Measurements from ENCODE around the gene CCDC14. TPM values are rescaled to one million over a fixed set of nuclear protein-coding genes. Genes with fewer than 3 reads are reported as not detected.

The CCDC14 gene
- total RNA-seq, 6 experiments from 2014 or later = 10.4 to 15.6 (median 11.7) TPM

- TF ChIP-seq POLR2A (IDR thresholded peaks at IDR 0.05) (no peak), CTCF (IDR thresholded peaks at IDR 0.05) (peak; percentile 45 to 65 (median 50))
- 58% methylated on average over 2 of the region's 6 CpGs for WGBS (ENCODE audit: insufficient coverage, low coverage, low lambda C conversion rate, missing lambda C conversion rate)
- H3K4me3 ChIP-seq = no peak overlapping the region
- peaks cover 0 to 24% (median 2%) of the 10 kb centered on the region in 4 donors for H3K4me1 ChIP-seq
- intact Hi-C loops (cut with DNase I) = no loop called here
- H3K27me3 ChIP-seq = no peaks in the 10 kb centered on the region
- H3K36me3 ChIP-seq = no peaks in the 10 kb centered on the region
- DNase-seq = peak in 1 of 3 donors; percentile 33
- no peaks in the 10 kb centered on the region for H3K9me3 ChIP-seq
- ATAC-seq = peak; percentile 19 to 38 (median 30)
- no peak overlapping the region for H3K27ac ChIP-seq
Observed at GRCh38 chr3:123880998-123881561, 79.9 kb downstream of the CCDC14 start.

- Histone ChIP-seq H3K4me3 (no peak overlapping the region), H3K9me3 (no peaks in the 10 kb centered on the region), H3K27ac (peak overlapping the region in 2 of 3 donors; percentile 2 to 48), H3K36me3 (no peaks in the 10 kb centered on the region), H3K27me3 (no peaks in the 10 kb centered on the region), H3K4me1 (peaks cover 0 to 23% (median 2%) of the 10 kb centered on the region in 4 donors)
- whole genome bisulfite sequencing (ENCODE audit: insufficient coverage, low coverage, low lambda C conversion rate, missing lambda C conversion rate) = 47% methylated on average over 5 of the region's 7 CpGs
- TF ChIP-seq CTCF (IDR thresholded peaks at IDR 0.05) (no peak), POLR2A (IDR thresholded peaks at IDR 0.05) (no peak)
- peak in 1 of 3 donors; percentile 66 for DNase-seq
- intact Hi-C loops (cut with DNase I) = no loop called here
- ATAC-seq = peak; percentile 53 to 83 (median 55)
Observed at GRCh38 chr3:123878807-123879206, 82.2 kb downstream of the CCDC14 start.

DNA sequence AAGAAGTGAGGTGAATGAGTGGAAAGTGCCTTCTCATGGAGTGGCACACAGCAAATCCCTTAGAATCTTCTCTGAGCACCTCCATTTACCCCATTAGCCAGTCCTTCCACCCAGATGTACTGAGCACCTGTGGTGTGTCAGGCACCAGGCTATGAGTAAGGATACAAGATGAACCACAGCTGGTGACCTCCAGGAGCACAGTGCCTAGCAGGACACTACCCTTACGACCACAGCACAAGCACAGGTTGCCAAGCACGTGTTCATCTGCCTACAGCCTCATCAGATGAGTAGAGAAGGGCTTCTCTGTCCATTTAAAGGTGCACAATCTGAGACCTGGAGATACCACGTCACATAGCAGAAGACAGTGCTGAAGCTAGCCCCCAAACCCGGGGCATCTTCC lies 83.1 kb downstream of the CCDC14 start:
- DNase-seq = no peak
- WGBS (ENCODE audit: insufficient coverage, low coverage, low lambda C conversion rate, missing lambda C conversion rate) = 73% methylated on average over 3 of the region's 4 CpGs
- intact Hi-C loops (cut with DNase I) = no loop called here
- Histone ChIP-seq H3K36me3 (no peaks in the 10 kb centered on the region), H3K9me3 (no peaks in the 10 kb centered on the region), H3K4me1 (peaks cover 0 to 17% (median 2%) of the 10 kb centered on the region in 4 donors), H3K27me3 (no peaks in the 10 kb centered on the region), H3K27ac (no peak overlapping the region), H3K4me3 (no peak overlapping the region)
- no peak for ATAC-seq
- no peak for TF ChIP-seq CTCF (IDR thresholded peaks at IDR 0.05)
- TF ChIP-seq POLR2A (IDR thresholded peaks at IDR 0.05) = no peak

DNA sequence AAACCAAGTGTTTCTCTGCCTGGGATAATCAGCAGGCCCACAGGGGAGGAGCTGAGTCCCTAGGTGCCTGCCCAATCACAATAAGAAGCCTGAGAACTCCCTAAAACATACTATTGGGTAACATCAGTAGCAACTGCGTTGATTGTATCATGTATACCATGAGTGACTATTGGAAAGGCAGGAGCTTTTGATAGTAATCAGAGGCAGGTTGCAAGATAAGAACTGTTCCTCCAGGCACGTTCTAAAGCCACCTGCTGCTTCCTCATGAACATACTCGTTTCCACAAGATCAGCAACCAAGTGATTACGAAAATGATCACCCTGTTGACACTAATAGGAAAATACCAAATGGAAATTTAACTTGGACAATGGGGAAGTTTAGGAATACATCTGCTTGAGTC lies 83.6 kb downstream of the CCDC14 start:
- DNase-seq = no peak
- H3K9me3 ChIP-seq = no peaks in the 10 kb centered on the region
- no peak overlapping the region for H3K4me3 ChIP-seq
- intact Hi-C loops (cut with DNase I) = no loop called here
- TF ChIP-seq POLR2A (IDR thresholded peaks at IDR 0.05) (no peak), CTCF (IDR thresholded peaks at IDR 0.05) (no peak)
- H3K4me1 ChIP-seq = peaks cover 0 to 18% (median 5%) of the 10 kb centered on the region in 4 donors
- H3K27me3 ChIP-seq = no peaks in the 10 kb centered on the region
- WGBS (ENCODE audit: insufficient coverage, low coverage, low lambda C conversion rate, missing lambda C conversion rate) = 67% methylated on average over 4 of the region's 4 CpGs
- ATAC-seq = peak in 2 of 4 donors; percentile 25 to 33
- H3K36me3 ChIP-seq = no peaks in the 10 kb centered on the region
- H3K27ac ChIP-seq = no peak overlapping the region

Measured in right lobe of liver (tissue), 6 donors.